Kidney epithelial cell (primary cell): ENCODE data around the gene CNOT1. TPM values are rescaled to one million over a fixed set of nuclear protein-coding genes. Genes with fewer than 3 reads are reported as not detected.

ENCODE experiments used
- DNase-seq: peaks from one replicate; pipeline ENCODE4 v3.0.0-alpha.2; 2010; ENCODE audit warnings: low read depth
- H3K27me3 ChIP-seq: 2 replicates; pipeline ENCODE4 v1.6.0; 2011; ENCODE audit warnings: low read length; ENCODE audit not compliant: control insufficient read depth, insufficient read depth
- H3K36me3 ChIP-seq: 2 replicates; pipeline ENCODE4 v1.5.1; 2011; ENCODE audit warnings: low read length; ENCODE audit not compliant: control insufficient read depth, insufficient read depth
- H3K4me3 ChIP-seq: 2 replicates; pipeline ENCODE4 v1.5.1; 2011; ENCODE audit warnings: low read depth, mild to moderate bottlenecking, control low read depth, low read length
- CTCF ChIP-seq: IDR thresholded peaks from 2 replicates; pipeline ENCODE4 v1.5.1; 2011; ENCODE audit warnings: mild to moderate bottlenecking, moderate library complexity, low read length, control low read depth, inconsistent platforms; ENCODE audit not compliant: insufficient read depth, poor library complexity, severe bottlenecking
- total RNA-seq: library from RNA; depleted of rRNA; stranded (reverse); fragments of >200 nt; gene quantifications from 2 replicates; pipeline ENCODE4 v1.2.3, GENCODE V29; 2015

Gene CNOT1
- total RNA-seq, 1 donor from 2014 or later, result 132 TPM

DNA sequence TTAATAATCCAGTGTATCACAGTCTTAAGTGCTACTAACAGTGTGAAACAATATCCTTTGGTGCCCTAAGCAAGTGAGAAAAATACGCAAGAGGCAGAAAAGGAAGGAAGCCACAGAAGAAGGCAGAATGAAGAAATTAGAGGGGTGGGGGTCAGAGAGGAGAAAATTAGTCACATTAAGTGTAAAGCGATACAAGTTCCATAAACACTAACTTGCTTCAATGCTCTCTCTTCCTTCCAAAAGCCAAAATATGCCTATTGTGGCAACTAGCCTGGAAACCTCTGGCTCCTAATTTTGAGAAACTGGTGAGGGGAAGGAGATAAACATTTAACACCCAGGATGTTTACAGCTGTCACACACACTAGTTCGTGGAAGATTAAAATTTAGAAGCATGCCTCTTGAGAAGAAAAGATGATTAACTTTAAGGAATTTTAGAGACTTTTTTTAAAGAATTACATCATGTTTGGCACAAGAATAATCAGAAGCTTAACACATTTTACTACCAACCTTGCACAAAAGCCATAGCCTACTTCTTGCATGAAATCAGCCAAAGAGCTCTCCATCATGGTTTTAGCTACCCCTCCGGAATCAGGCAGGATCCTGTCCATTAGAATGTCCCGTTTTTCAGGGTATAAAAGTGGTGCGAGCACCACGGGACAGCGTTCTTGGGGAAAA lies 44.7 kb downstream of the CNOT1 start:
- no peaks in the 10 kb centered on the region for H3K36me3 ChIP-seq
- H3K27me3 ChIP-seq, result no peaks in the 10 kb centered on the region
- no peak for TF ChIP-seq CTCF
- no peak for DNase-seq
- no peak overlapping the region for H3K4me3 ChIP-seq

DNA sequence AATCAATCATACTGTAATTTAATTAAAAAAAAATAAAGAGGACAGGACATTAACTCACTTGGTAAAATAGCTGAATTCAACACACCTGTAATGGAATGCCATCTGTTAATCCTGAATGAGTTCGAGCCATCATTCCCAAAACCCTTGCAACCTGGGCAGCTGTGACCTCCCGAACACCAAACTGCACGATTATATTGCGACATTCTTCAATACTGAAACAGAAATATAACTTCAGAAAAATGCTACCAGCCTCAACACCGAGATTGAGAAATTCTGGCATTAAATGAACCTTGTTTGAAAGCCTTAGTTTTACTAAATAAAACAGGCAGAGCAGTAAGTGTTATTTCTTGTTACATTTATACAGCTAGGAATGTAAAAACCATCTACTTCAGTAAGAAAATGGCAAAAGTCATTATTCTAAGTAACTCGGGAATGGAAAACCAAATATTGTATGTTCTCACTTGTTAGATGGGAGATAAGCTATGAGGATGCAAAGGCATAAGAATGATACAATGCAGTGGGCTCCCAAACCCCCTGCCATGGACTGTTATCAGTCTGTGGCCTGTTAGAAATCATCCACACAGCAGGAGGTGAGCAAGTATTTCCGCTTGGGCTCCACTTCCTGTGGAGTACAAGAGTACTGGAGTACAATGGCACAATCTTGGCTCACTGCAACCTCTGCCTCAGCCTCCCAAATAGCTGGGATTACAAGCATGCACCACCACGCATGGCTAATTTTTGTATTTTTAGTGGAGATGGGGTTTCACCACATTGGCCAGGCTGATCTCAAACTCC lies 46.5 kb downstream of the CNOT1 start:
- DNase-seq, result no peak
- H3K4me3 ChIP-seq, result no peak overlapping the region
- H3K27me3 ChIP-seq, result no peaks in the 10 kb centered on the region
- H3K36me3 ChIP-seq, result peaks cover 3% of the 10 kb centered on the region
- TF ChIP-seq CTCF, result no peak

- no peak for TF ChIP-seq CTCF
- no peak for DNase-seq
- Histone ChIP-seq H3K27me3 (no peaks in the 10 kb centered on the region), H3K36me3 (peaks cover 3% of the 10 kb centered on the region), H3K4me3 (no peak overlapping the region)
Observed at GRCh38 chr16:58582133-58582532, 47.5 kb downstream of the CNOT1 start.

- no peak for TF ChIP-seq CTCF
- Histone ChIP-seq H3K27me3 (no peaks in the 10 kb centered on the region), H3K4me3 (no peak overlapping the region), H3K36me3 (peaks cover 3% of the 10 kb centered on the region)
- no peak for DNase-seq
Observed at GRCh38 chr16:58579587-58579986, 50.0 kb downstream of the CNOT1 start.

DNA sequence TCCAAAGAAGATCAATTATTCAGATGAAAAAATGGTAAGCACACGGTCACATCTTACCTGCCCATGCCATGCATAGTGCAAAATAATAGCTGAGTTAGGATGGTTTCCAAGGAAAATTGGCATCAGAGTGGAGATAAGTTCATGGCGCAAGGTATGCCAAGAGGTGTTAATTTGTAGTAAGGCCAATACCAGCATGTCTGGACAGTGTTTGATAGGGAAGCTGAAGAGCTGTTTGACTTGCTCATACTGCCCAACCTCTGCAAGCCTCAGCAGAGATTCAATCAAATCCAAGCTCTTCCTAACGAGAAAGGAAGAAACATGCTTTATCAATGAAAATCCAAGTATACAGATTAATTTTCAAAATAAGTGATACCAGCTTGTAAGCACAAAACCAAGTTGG lies 51.0 kb downstream of the CNOT1 start:
- Histone ChIP-seq H3K4me3 (no peak overlapping the region), H3K36me3 (peaks cover 3% of the 10 kb centered on the region), H3K27me3 (no peaks in the 10 kb centered on the region)
- no peak for DNase-seq
- no peak for TF ChIP-seq CTCF
